HG03108 (cell line): ENCODE results near the gene MAPK8IP3.
A peak's percentile ranks its signal among the peaks of the same experiment; 100 is the strongest.

Experiments
- ATAC-seq: cut with Tn5 transposase; IDR thresholded peaks from one replicate; pipeline ENCODE4 v1.9.1; 2021; ENCODE audit warnings: moderate library complexity; ENCODE audit not compliant: unreplicated experiment

The MAPK8IP3 gene

GRCh38 chr16:1782408-1783264 is 76.6 kb downstream of the MAPK8IP3 start, which contains the start of the genes NUBP2 and SPSB3:
Gene NUBP2 (plus strand): TSS chr16:1782960. CDS start chr16:1783021, 61 bp downstream.
Gene SPSB3 (minus strand): TSS chr16:1782571. CDS start chr16:1781483, 1,088 bp downstream.
- ATAC-seq: peak; percentile 83

- no peak for ATAC-seq
Observed at GRCh38 chr16:1784977-1785845, 79.2 kb downstream of the MAPK8IP3 start.

- ATAC-seq: no peak
Observed at GRCh38 chr16:1785846-1786170, 79.8 kb downstream of the MAPK8IP3 start.

- no peak for ATAC-seq
Observed at GRCh38 chr16:1786242-1787055, 80.5 kb downstream of the MAPK8IP3 start.

GRCh38 chr16:1787056-1787321 is 81.0 kb downstream of the MAPK8IP3 start:
- no peak for ATAC-seq

GRCh38 chr16:1787322-1788094 is 81.5 kb downstream of the MAPK8IP3 start:
- no peak for ATAC-seq

- ATAC-seq: no peak
Observed at GRCh38 chr16:1788095-1788707, 82.2 kb downstream of the MAPK8IP3 start.

GRCh38 chr16:1788708-1789100 is 82.7 kb downstream of the MAPK8IP3 start:
- ATAC-seq: no peak

- ATAC-seq: no peak
Observed at GRCh38 chr16:1789643-1790045, 83.6 kb downstream of the MAPK8IP3 start.

GRCh38 chr16:1790261-1790610 is 84.2 kb downstream of the MAPK8IP3 start:
- ATAC-seq: no peak

GRCh38 chr16:1790611-1791255 is 84.7 kb downstream of the MAPK8IP3 start:
- no peak for ATAC-seq

GRCh38 chr16:1791256-1791942 is 85.4 kb downstream of the MAPK8IP3 start:
- ATAC-seq: no peak

- ATAC-seq: no peak
Observed at GRCh38 chr16:1791943-1792812, 86.2 kb downstream of the MAPK8IP3 start.

- ATAC-seq: no peak
Observed at GRCh38 chr16:1792836-1793577, 87.0 kb downstream of the MAPK8IP3 start.

- ATAC-seq: no peak
Observed at GRCh38 chr16:1793578-1794220, 87.7 kb downstream of the MAPK8IP3 start, which contains the start of gene IGFALS. Gene IGFALS (minus strand): TSS chr16:1793705. CDS start chr16:1793652, 53 bp downstream.

GRCh38 chr16:1794221-1794871 is 88.4 kb downstream of the MAPK8IP3 start:
- ATAC-seq: no peak
